ENCODE results near the gene CX3CR1. TPM values are rescaled to one million over a fixed set of nuclear protein-coding genes. Genes with fewer than 3 reads are reported as not detected.

Gene CX3CR1
- total and polyA plus RNA-seq, 2 of the 4 experiments (the other 2 are of a cell fraction): not detected

- no peaks in the 10 kb centered on the region for H3K9me3 ChIP-seq (ENCODE audit: control insufficient read depth, insufficient read depth, low read length)
- CTCF ChIA-PET: no interaction called here
- dilution Hi-C loops (cut with HindIII; ENCODE audit: low sequenced_read_pairs, unreplicated experiment): no loop called here
- ATAC-seq (ENCODE audit: low read depth): no peak
- no peak overlapping the region for H2AFZ ChIP-seq (replicated peaks; ENCODE audit: low read length, poor library complexity)
- H2BK20ac ChIP-seq (ENCODE audit: low read depth, low read length): no peak overlapping the region
- H3K4me2 ChIP-seq (ENCODE audit: low read depth, low read length): no peak overlapping the region
- no peak overlapping the region for H4K8ac ChIP-seq (ENCODE audit: low read depth in 2 of 2, low read length in 2 of 2)
- H2AK9ac ChIP-seq (replicated peaks; ENCODE audit: low read depth, low read length, poor library complexity): no peak overlapping the region
- no peak overlapping the region for H3K23ac ChIP-seq (ENCODE audit: low read depth, low read length)
- H2BK15ac ChIP-seq (ENCODE audit: low read depth, low read length): no peak overlapping the region
- no peak overlapping the region for H3K14ac ChIP-seq (replicated peaks; ENCODE audit: low read depth, low read length)
- no peak overlapping the region for H3K56ac ChIP-seq (ENCODE audit: extremely low read depth, insufficient read depth, low read length)
- 40% methylated on average over 1 of the region's 3 CpGs; no CpG with 5 or more reads in 1 of the 2 experiments for WGBS, 2 experiments (ENCODE audit: extremely low coverage in 2 of 2, insufficient read length in 1 of 2)
- no TSS peak for BruUV-seq (replicated peaks)
- no peaks in the 10 kb centered on the region for H3K79me1 ChIP-seq (ENCODE audit: low read depth in 1 of 2, low read length in 2 of 2)
- no peak for DNase-seq
- H2BK120ac ChIP-seq (ENCODE audit: low read depth, low read length): no peak overlapping the region
- H3K18ac ChIP-seq (ENCODE audit: low read depth, low read length): no peak overlapping the region
- H3K27me3 ChIP-seq (ENCODE audit: control insufficient read depth, insufficient read depth, low read length): peaks cover 6% of the 10 kb centered on the region
- no peak overlapping the region for H4K5ac ChIP-seq (ENCODE audit: low read depth, low read length)
- TF ChIP-seq RFX5 (IDR thresholded peaks at IDR 0.05; ENCODE audit: low read depth, low read length): no peak
- TF ChIP-seq POLR2A (IDR thresholded peaks at IDR 0.05; ENCODE audit: low read depth, low read length): no peak
- TF ChIP-seq, protein P1, sequence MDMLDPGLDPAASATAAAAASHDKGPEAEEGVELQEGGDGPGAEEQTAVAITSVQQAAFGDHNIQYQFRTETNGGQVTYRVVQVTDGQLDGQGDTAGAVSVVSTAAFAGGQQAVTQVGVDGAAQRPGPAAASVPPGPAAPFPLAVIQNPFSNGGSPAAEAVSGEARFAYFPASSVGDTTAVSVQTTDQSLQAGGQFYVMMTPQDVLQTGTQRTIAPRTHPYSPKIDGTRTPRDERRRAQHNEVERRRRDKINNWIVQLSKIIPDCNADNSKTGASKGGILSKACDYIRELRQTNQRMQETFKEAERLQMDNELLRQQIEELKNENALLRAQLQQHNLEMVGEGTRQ (IDR thresholded peaks at IDR 0.05; ENCODE audit: low read depth, low read length): no peak
- TF ChIP-seq ELK1 (IDR thresholded peaks at IDR 0.05; ENCODE audit: borderline replicate concordance, low read depth, low read length): no peak
- TF ChIP-seq CEBPB (IDR thresholded peaks at IDR 0.05; ENCODE audit: low read depth, low read length): no peak
- TF ChIP-seq BHLHE40 (IDR thresholded peaks at IDR 0.05; ENCODE audit: low read depth, low read length): no peak
- no peak for TF ChIP-seq CHD1 (IDR thresholded peaks at IDR 0.05; ENCODE audit: low read depth, low read length)
- TF ChIP-seq, protein P2, sequence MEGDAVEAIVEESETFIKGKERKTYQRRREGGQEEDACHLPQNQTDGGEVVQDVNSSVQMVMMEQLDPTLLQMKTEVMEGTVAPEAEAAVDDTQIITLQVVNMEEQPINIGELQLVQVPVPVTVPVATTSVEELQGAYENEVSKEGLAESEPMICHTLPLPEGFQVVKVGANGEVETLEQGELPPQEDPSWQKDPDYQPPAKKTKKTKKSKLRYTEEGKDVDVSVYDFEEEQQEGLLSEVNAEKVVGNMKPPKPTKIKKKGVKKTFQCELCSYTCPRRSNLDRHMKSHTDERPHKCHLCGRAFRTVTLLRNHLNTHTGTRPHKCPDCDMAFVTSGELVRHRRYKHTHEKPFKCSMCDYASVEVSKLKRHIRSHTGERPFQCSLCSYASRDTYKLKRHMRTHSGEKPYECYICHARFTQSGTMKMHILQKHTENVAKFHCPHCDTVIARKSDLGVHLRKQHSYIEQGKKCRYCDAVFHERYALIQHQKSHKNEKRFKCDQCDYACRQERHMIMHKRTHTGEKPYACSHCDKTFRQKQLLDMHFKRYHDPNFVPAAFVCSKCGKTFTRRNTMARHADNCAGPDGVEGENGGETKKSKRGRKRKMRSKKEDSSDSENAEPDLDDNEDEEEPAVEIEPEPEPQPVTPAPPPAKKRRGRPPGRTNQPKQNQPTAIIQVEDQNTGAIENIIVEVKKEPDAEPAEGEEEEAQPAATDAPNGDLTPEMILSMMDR (conservative IDR thresholded peaks at IDR 0.05; ENCODE audit: low read depth, low read length): no peak
- no peak for TF ChIP-seq FOS (IDR thresholded peaks at IDR 0.05; ENCODE audit: low read depth, low read length)
- TF ChIP-seq MXI1 (IDR thresholded peaks at IDR 0.05; ENCODE audit: borderline replicate concordance, low read depth, low read length): no peak
- no peak for TF ChIP-seq MAZ (IDR thresholded peaks at IDR 0.05; ENCODE audit: borderline replicate concordance, low read depth, low read length)
- TF ChIP-seq NFE2L2 (IDR thresholded peaks at IDR 0.05; ENCODE audit: low read depth, low read length): no peak
- no peak for TF ChIP-seq SMC3 (IDR thresholded peaks at IDR 0.05; ENCODE audit: low read depth, low read length)
- TF ChIP-seq RAD21 (IDR thresholded peaks at IDR 0.05; ENCODE audit: low read length): no peak
- no peak for TF ChIP-seq RCOR1 (IDR thresholded peaks at IDR 0.05; ENCODE audit: insufficient replicate concordance, low read length)
- TF ChIP-seq MAFK (IDR thresholded peaks at IDR 0.05; ENCODE audit: low read depth, low read length): no peak
- intact Hi-C loops (cut with micrococcal nuclease): no loop called here
- H3K9me1 ChIP-seq (ENCODE audit: insufficient read depth, low read length): no peaks in the 10 kb centered on the region
- no peak overlapping the region for H3K27ac ChIP-seq (ENCODE audit: insufficient read depth, low read length)
- no peak overlapping the region for H3K4ac ChIP-seq (ENCODE audit: low read depth, low read length)
- no peak overlapping the region for H2BK5ac ChIP-seq (ENCODE audit: low read depth, low read length, poor library complexity, severe bottlenecking)
- POLR2A ChIA-PET (ENCODE audit: unreplicated experiment): no interaction called here
- no peaks in the 10 kb centered on the region for H4K20me1 ChIP-seq (ENCODE audit: insufficient read depth, low read length)
- no peaks in the 10 kb centered on the region for H3K36me3 ChIP-seq (ENCODE audit: control insufficient read depth, insufficient read depth, low read length)
- no peak overlapping the region for H3K9ac ChIP-seq (ENCODE audit: low read depth, low read length)
- H3K4me3 ChIP-seq (ENCODE audit: insufficient read depth, low read depth, low read length): no peak overlapping the region
- H3K4me1 ChIP-seq (ENCODE audit: control insufficient read depth, insufficient read depth, low read length): no peaks in the 10 kb centered on the region
- H4K91ac ChIP-seq (ENCODE audit: insufficient read depth, low read depth, low read length): no peak overlapping the region
- no peak overlapping the region for H2AK5ac ChIP-seq (ENCODE audit: low read depth, low read length)
- in situ Hi-C loops (cut with MboI; ENCODE audit: low sequenced_read_pairs): no loop called here
Measured at GRCh38 chr3:39226106-39226741, 53.6 kb downstream of the CX3CR1 start.
